Muscle of arm (tissue), 12 donors: ENCODE results near the gene STAT2. TPM values are rescaled to one million over a fixed set of nuclear protein-coding genes. Genes with fewer than 3 reads are reported as not detected.

Experiments
- DNase-seq: peaks from one replicate; pipeline ENCODE4 v3.0.0-alpha.2; 2013
- polyA plus RNA-seq, 12 donors: library from polyadenylated mRNA; unstranded; fragments of 120-200 nt; gene quantifications; one replicate each; pipeline ENCODE4 v1.2.1, GENCODE V29; 2013; ENCODE audit not compliant: insufficient read length in 12 of 12

The STAT2 gene
- polyA plus RNA-seq, 12 donors: 33.4 to 116 (median 56.4) TPM; not detected in 1

DNA sequence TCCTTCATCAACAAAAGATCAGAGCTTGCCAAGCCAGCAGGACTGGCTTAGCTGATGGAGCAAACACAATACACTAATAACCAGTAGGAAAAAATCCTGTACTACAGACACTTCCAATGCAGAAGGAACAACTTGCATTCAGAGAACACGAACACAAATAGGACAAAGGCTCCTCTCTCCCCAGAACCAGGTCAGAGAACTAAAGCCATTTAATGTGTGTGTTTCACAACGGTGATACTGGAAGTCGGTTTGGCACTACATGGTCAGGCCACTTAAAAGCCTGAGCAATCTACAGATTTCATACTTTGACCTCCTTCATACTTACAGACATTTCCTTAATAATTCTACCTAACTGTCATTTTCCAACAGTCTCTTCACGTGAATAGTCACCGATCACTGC lies 66.1 kb downstream of the STAT2 start:
- no peak for DNase-seq

Other genes with a start within 250 kb of the STAT2 start
- gene RPL41, start 243.5 kb downstream of the STAT2 start, polyA plus RNA-seq: over 10,000 TPM in 1 of 12 donors, 1,000 to 10,000 TPM in 11; 2,042 to 11,980 (median 5,603) TPM
- gene ZC3H10, start 241.8 kb downstream of the STAT2 start, polyA plus RNA-seq: 1 to 10 TPM in 11 of 12 donors, not detected in 1; 3.3 to 8.8 (median 5.0) TPM
- gene ESYT1, start 231.8 kb downstream of the STAT2 start, polyA plus RNA-seq: 10 to 100 TPM in 11 of 12 donors, not detected in 1; 40.1 to 83.4 (median 75.0) TPM
- 1,000 to 10,000 TPM in 2 of 12 donors, 100 to 1,000 TPM in 10; 364 to 1,212 (median 828) TPM for gene MYL6B, start 207.5 kb downstream of the STAT2 start, polyA plus RNA-seq
- gene MYL6, start 201.7 kb downstream of the STAT2 start, polyA plus RNA-seq: 1,000 to 10,000 TPM in 11 of 12 donors, not detected in 1; 1,137 to 1,762 (median 1,374) TPM
- gene SMARCC2, start 170.6 kb downstream of the STAT2 start, polyA plus RNA-seq: 100 to 1,000 TPM in 1 of 12 donors, 10 to 100 TPM in 10, not detected in 1; 56.4 to 105 (median 65.4) TPM
- 10 to 100 TPM in 11 of 12 donors, not detected in 1; 35.3 to 47.1 (median 41.8) TPM for gene RNF41, start 138.2 kb downstream of the STAT2 start, polyA plus RNA-seq
- 10 to 100 TPM in 11 of 12 donors, not detected in 1; 14.7 to 36.7 (median 17.3) TPM for gene NABP2, start 135.8 kb downstream of the STAT2 start, polyA plus RNA-seq
- gene SLC39A5, start 130.1 kb downstream of the STAT2 start, polyA plus RNA-seq: 10 to 100 TPM in 1 of 12 donors, 1 to 10 TPM in 2, under 1 TPM in 7, not detected in 2; 0.13 to 85.4 (median 0.59) TPM
- gene ANKRD52, start 101.7 kb downstream of the STAT2 start, polyA plus RNA-seq: 10 to 100 TPM in 11 of 12 donors, not detected in 1; 12.6 to 25.2 (median 17.7) TPM
- gene COQ10A, start 93.2 kb downstream of the STAT2 start, polyA plus RNA-seq: 10 to 100 TPM in 11 of 12 donors, not detected in 1; 13.5 to 32.5 (median 17.4) TPM
- gene CS, start 59.8 kb downstream of the STAT2 start, polyA plus RNA-seq: 100 to 1,000 TPM; 136 to 255 (median 226) TPM
- gene CNPY2, start 44.1 kb downstream of the STAT2 start, polyA plus RNA-seq: 10 to 100 TPM in 11 of 12 donors, not detected in 1; 36.5 to 90.7 (median 57.4) TPM
- gene PAN2, start 26.1 kb downstream of the STAT2 start, polyA plus RNA-seq: 10 to 100 TPM in 11 of 12 donors, not detected in 1; 30.5 to 85.6 (median 47.9) TPM
- gene IL23A, start 21.2 kb downstream of the STAT2 start, polyA plus RNA-seq: 1 to 10 TPM in 1 of 12 donors, under 1 TPM in 7, not detected in 4; 0.26 to 2.2 (median 0.58) TPM
- under 1 TPM in 3 of 12 donors, not detected in 9; 0.07 to 0.12 (median 0.11) TPM for gene APOF, start 2.8 kb upstream of the STAT2 start, polyA plus RNA-seq
- gene TIMELESS, start 89.3 kb upstream of the STAT2 start, polyA plus RNA-seq: 10 to 100 TPM in 9 of 12 donors, 1 to 10 TPM in 2, not detected in 1; 9.8 to 23.6 (median 16.1) TPM
- gene MIP, start 94.5 kb upstream of the STAT2 start, polyA plus RNA-seq: under 1 TPM in 4 of 12 donors, not detected in 8; 0.19 to 0.34 (median 0.23) TPM
- 1 to 10 TPM in 11 of 12 donors, not detected in 1; 1.4 to 3.4 (median 2.3) TPM for gene SPRYD4, start 108.5 kb upstream of the STAT2 start, polyA plus RNA-seq
- 1 to 10 TPM in 1 of 12 donors, under 1 TPM in 6, not detected in 5; 0.15 to 1.2 (median 0.50) TPM for gene GLS2, start 128.1 kb upstream of the STAT2 start, polyA plus RNA-seq
- gene RBMS2, start 161.7 kb upstream of the STAT2 start, polyA plus RNA-seq: 10 to 100 TPM in 11 of 12 donors, not detected in 1; 13.3 to 71.1 (median 26.4) TPM